Endothelial cell of umbilical vein (primary cell): ENCODE results near the gene ELK3.

ENCODE experiments used
- CTCF ChIP-seq, 2 donors: IDR thresholded peaks; 1 replicate in 1 of 2; 2 replicates in 1 of 2; pipeline ENCODE4 v1.5.1; 2011; ENCODE audit warnings: low read length in 2 of 2, mild to moderate bottlenecking in 2 of 2, moderate library complexity in 2 of 2, control low read depth in 1 of 2, inconsistent platforms in 1 of 2, low read depth in 1 of 2; ENCODE audit not compliant: insufficient read depth in 1 of 2; ENCODE audit errors: extremely low read depth in 1 of 2
- EZH2 ChIP-seq: IDR thresholded peaks from 2 replicates; pipeline ENCODE4 v1.6.1; 2012; ENCODE audit warnings: borderline replicate concordance, low read depth, mild to moderate bottlenecking, moderate library complexity, low read length, inconsistent platforms; ENCODE audit not compliant: severe bottlenecking
- GATA2 ChIP-seq: IDR thresholded peaks from 2 replicates; pipeline ENCODE4 v1.7.0; 2011; ENCODE audit warnings: low read depth, mild to moderate bottlenecking, moderate library complexity, mixed read lengths, low read length; ENCODE audit not compliant: insufficient read length, insufficient read depth
- JUN ChIP-seq: IDR thresholded peaks from 2 replicates; pipeline ENCODE4 v1.6.1; 2011; ENCODE audit warnings: borderline replicate concordance, low read depth; ENCODE audit not compliant: insufficient read length, insufficient read depth
- POLR2A ChIP-seq: IDR thresholded peaks from 2 replicates; pipeline ENCODE4 v1.6.1; 2012; ENCODE audit warnings: low read depth, mild to moderate bottlenecking, control low read depth, low read length

GRCh38 chr12:96236221-96236822, 42.1 kb downstream of the ELK3 start:
- TF ChIP-seq EZH2 (no peak), CTCF (IDR thresholded peaks at IDR 0.05; ENCODE audit: extremely low read depth in 1 of 2, insufficient read depth in 1 of 2, low read depth in 1 of 2, low read length in 2 of 2) (no peak), POLR2A (no peak), JUN (no peak), GATA2 (no peak)
